Lower leg skin (tissue), 3 donors: ENCODE measurements around the gene GPR139.

ENCODE experiments used
- CTCF ChIP-seq, 3 donors: fragments of 450-650 bp; IDR thresholded peaks; one replicate each; pipeline ENCODE4 v1.5.1; 2016; ENCODE audit warnings: antibody characterized with exemption in 3 of 3, mild to moderate bottlenecking in 3 of 3, moderate library complexity in 2 of 3
- POLR2A ChIP-seq, 2 donors: fragments of 450-650 bp; IDR thresholded peaks; one replicate each; pipeline ENCODE4 v1.6.1; 2016 to 2017; ENCODE audit warnings: antibody characterized with exemption in 2 of 2, mild to moderate bottlenecking in 1 of 2, moderate library complexity in 1 of 2

- TF ChIP-seq CTCF (IDR thresholded peaks at IDR 0.05) (no peak), POLR2A (IDR thresholded peaks at IDR 0.05) (no peak)
Measured at GRCh38 chr16:20045886-20046285, 27.8 kb downstream of the GPR139 start.
